DOHH2 (cell line): ENCODE data around the gene SOX12.

Source experiments
- H3F3A ChIP-seq: fragments of 200-600 bp; sonication (generic), shearing (Covaris generic); 2 replicates; pipeline ENCODE4 v1.6.0; 2016; ENCODE audit warnings: antibody characterized with exemption, mild to moderate bottlenecking; ENCODE audit not compliant: control insufficient read depth, insufficient read depth
- H3K27ac ChIP-seq: fragments of 200-600 bp; sonication (generic); 2 replicates; pipeline ENCODE4 v1.5.1; 2014; ENCODE audit warnings: low read depth, mild to moderate bottlenecking, low read length, moderate library complexity
- H3K27me3 ChIP-seq: fragments of 200-600 bp; sonication (generic); 2 replicates; pipeline ENCODE4 v1.6.1; 2014; ENCODE audit warnings: mild to moderate bottlenecking, low read length, mixed read lengths; ENCODE audit not compliant: control insufficient read depth
- H3K36me3 ChIP-seq: fragments of 200-600 bp; sonication (generic); 2 replicates; pipeline ENCODE4 v1.6.1; 2014; ENCODE audit warnings: mild to moderate bottlenecking, low read length, moderate library complexity, mixed read lengths; ENCODE audit not compliant: control insufficient read depth
- H3K4me1 ChIP-seq: fragments of 200-600 bp; sonication (generic); 2 replicates; pipeline ENCODE4 v1.6.1; 2014; ENCODE audit warnings: mild to moderate bottlenecking, low read length, mixed read lengths; ENCODE audit not compliant: control insufficient read depth
- H3K4me2 ChIP-seq: fragments of 200-600 bp; sonication (generic); 2 replicates; pipeline ENCODE4 v1.6.0; 2014; ENCODE audit warnings: mild to moderate bottlenecking, low read length, moderate library complexity
- H3K4me3 ChIP-seq: fragments of 200-600 bp; sonication (generic); 2 replicates; pipeline ENCODE4 v1.5.1; 2014; ENCODE audit warnings: mild to moderate bottlenecking, low read length, mixed read lengths
- H3K79me2 ChIP-seq: fragments of 200-600 bp; sonication (generic); 2 replicates; pipeline ENCODE4 v1.6.1; 2014; ENCODE audit warnings: mild to moderate bottlenecking, low read length, mixed read lengths; ENCODE audit not compliant: control insufficient read depth
- H3K9me2 ChIP-seq: fragments of 200-600 bp; sonication (generic); replicated peaks from 2 replicates; pipeline ENCODE4 v1.6.1; 2014; ENCODE audit warnings: mild to moderate bottlenecking, low read length, mixed read lengths; ENCODE audit not compliant: control insufficient read depth
- H3K9me3 ChIP-seq: fragments of 200-600 bp; sonication (generic); 2 replicates; pipeline ENCODE4 v1.6.1; 2014; ENCODE audit warnings: antibody characterized with exemption, low read length, mixed read lengths; ENCODE audit not compliant: control insufficient read depth, insufficient read depth
- H4K20me1 ChIP-seq: fragments of 200-600 bp; sonication (generic); 2 replicates; pipeline ENCODE4 v1.6.0; 2014; ENCODE audit warnings: low read depth, mild to moderate bottlenecking, antibody characterized with exemption, low read length, moderate library complexity; ENCODE audit not compliant: control insufficient read depth, insufficient read depth
- EZH2phosphoT487 ChIP-seq: fragments of 200-600 bp; sonication (generic); IDR thresholded peaks from 2 replicates; pipeline ENCODE4 v1.6.1; 2017; ENCODE audit warnings: borderline replicate concordance, mild to moderate bottlenecking, antibody characterized with exemption, low read length, moderate library complexity, mixed read lengths
- TF ChIP-seq, protein P1 (sequence below): fragments of 200-600 bp; sonication (generic); IDR thresholded peaks from one replicate; pipeline ENCODE4 v1.5.1; 2014; ENCODE audit warnings: antibody characterized with exemption, mild to moderate bottlenecking, low read depth, low read length; ENCODE audit not compliant: poor library complexity, severe bottlenecking

The SOX12 gene

GRCh38 chr20:343107-343506 is 17.8 kb downstream of the SOX12 start:
- Histone ChIP-seq H3F3A (no peaks in the 10 kb centered on the region), H3K9me2 (no peaks in the 10 kb centered on the region), H3K4me2 (no peak overlapping the region), H3K4me3 (no peak overlapping the region), H4K20me1 (no peaks in the 10 kb centered on the region), H3K4me1 (peaks cover 15% of the 10 kb centered on the region), H3K27me3 (no peaks in the 10 kb centered on the region), H3K27ac (no peak overlapping the region), H3K79me2 (peaks cover 3% of the 10 kb centered on the region; the same call in 1 of the 2 replicates), H3K9me3 (no peaks in the 10 kb centered on the region), H3K36me3 (no peaks in the 10 kb centered on the region; the same call in 1 of the 2 replicates)
- TF ChIP-seq EZH2phosphoT487 = no peak
- TF ChIP-seq, protein P1, sequence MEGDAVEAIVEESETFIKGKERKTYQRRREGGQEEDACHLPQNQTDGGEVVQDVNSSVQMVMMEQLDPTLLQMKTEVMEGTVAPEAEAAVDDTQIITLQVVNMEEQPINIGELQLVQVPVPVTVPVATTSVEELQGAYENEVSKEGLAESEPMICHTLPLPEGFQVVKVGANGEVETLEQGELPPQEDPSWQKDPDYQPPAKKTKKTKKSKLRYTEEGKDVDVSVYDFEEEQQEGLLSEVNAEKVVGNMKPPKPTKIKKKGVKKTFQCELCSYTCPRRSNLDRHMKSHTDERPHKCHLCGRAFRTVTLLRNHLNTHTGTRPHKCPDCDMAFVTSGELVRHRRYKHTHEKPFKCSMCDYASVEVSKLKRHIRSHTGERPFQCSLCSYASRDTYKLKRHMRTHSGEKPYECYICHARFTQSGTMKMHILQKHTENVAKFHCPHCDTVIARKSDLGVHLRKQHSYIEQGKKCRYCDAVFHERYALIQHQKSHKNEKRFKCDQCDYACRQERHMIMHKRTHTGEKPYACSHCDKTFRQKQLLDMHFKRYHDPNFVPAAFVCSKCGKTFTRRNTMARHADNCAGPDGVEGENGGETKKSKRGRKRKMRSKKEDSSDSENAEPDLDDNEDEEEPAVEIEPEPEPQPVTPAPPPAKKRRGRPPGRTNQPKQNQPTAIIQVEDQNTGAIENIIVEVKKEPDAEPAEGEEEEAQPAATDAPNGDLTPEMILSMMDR = no peak

- Histone ChIP-seq H3K9me2 (no peaks in the 10 kb centered on the region), H3K27me3 (no peaks in the 10 kb centered on the region), H3K36me3 (no peaks in the 10 kb centered on the region; the same call in 1 of the 2 replicates), H3K9me3 (no peaks in the 10 kb centered on the region), H4K20me1 (no peaks in the 10 kb centered on the region), H3K27ac (no peak overlapping the region), H3K4me3 (peak overlapping the region; percentile 97), H3K4me1 (peaks cover 22% of the 10 kb centered on the region), H3K79me2 (peaks cover 3% of the 10 kb centered on the region; the same call in 1 of the 2 replicates), H3K4me2 (peak overlapping the region; percentile 70), H3F3A (no peaks in the 10 kb centered on the region)
- TF ChIP-seq, protein P1 = no peak
- TF ChIP-seq EZH2phosphoT487 = no peak
Measured at GRCh38 chr20:346033-346639, 20.8 kb downstream of the SOX12 start.

GRCh38 chr20:346640-347316 is 21.4 kb downstream of the SOX12 start, which contains the start of gene NRSN2:
NRSN2 (plus strand) TSS chr20:347111; CDS start chr20:349644, 2,533 bp downstream.
- TF ChIP-seq, protein P1 = no peak
- TF ChIP-seq EZH2phosphoT487 = no peak
- Histone ChIP-seq H3K4me2 (peak within 1 kb of the TSS; percentile 70), H3K27ac (peak within 1 kb of the TSS; percentile 41), H3F3A (peaks cover 2% of the 10 kb centered on the region; the same call in 1 of the 2 replicates), H3K27me3 (no peaks in the 10 kb centered on the region), H3K79me2 (peaks cover 3% of the 10 kb centered on the region; the same call in 1 of the 2 replicates), H3K36me3 (no peaks in the 10 kb centered on the region; the same call in 1 of the 2 replicates), H3K9me2 (no peaks in the 10 kb centered on the region), H4K20me1 (no peaks in the 10 kb centered on the region), H3K9me3 (no peaks in the 10 kb centered on the region), H3K4me3 (peak within 1 kb of the TSS; percentile 97), H3K4me1 (peaks cover 22% of the 10 kb centered on the region)
